Nephron progenitor cell (in vitro differentiated cells): Measurements from ENCODE around the gene TENT5C.

Source experiments
- DNase-seq: peaks from one replicate; pipeline ENCODE4 v3.0.0; 2021
- H3K27ac Mint-ChIP-seq: 2 replicates; pipeline ENCODE4 v1.8.0; 2021; ENCODE audit warnings: mild to moderate bottlenecking, moderate library complexity, mixed read lengths
- H3K27me3 Mint-ChIP-seq: 2 replicates; pipeline ENCODE4 v1.8.0; 2021; ENCODE audit warnings: mild to moderate bottlenecking, low read depth, mixed read lengths; ENCODE audit not compliant: poor library complexity
- H3K36me3 Mint-ChIP-seq: 2 replicates; pipeline ENCODE4 v1.8.0; 2021; ENCODE audit warnings: low read depth, mixed read lengths
- H3K4me1 Mint-ChIP-seq: 2 replicates; pipeline ENCODE4 v1.8.0; 2021; ENCODE audit warnings: mixed read lengths
- H3K4me3 Mint-ChIP-seq: 2 replicates; pipeline ENCODE4 v1.8.0; 2021; ENCODE audit warnings: mild to moderate bottlenecking, moderate library complexity, mixed read lengths
- H3K9me3 Mint-ChIP-seq: 2 replicates; pipeline ENCODE4 v1.8.0; 2021; ENCODE audit warnings: mild to moderate bottlenecking, moderate library complexity, mixed read lengths
- CTCF ChIP-seq: fragments of 200-600 bp; sonication (generic); IDR thresholded peaks from 2 replicates; pipeline ENCODE4 v1.5.0; 2021; ENCODE audit warnings: antibody characterized with exemption

Gene TENT5C

GRCh38 chr1:117650840-117651568, 45.2 kb downstream of the TENT5C start:
- peaks cover 15% of the 10 kb centered on the region for H3K4me1 Mint-ChIP-seq
- H3K4me3 Mint-ChIP-seq = no peak overlapping the region
- peaks cover 7% of the 10 kb centered on the region for H3K27me3 Mint-ChIP-seq
- no peaks in the 10 kb centered on the region for H3K36me3 Mint-ChIP-seq
- TF ChIP-seq CTCF = no peak
- no peak overlapping the region for H3K27ac Mint-ChIP-seq
- no peak for DNase-seq
- peaks cover 3% of the 10 kb centered on the region for H3K9me3 Mint-ChIP-seq

GRCh38 chr1:117651616-117652015, 45.8 kb downstream of the TENT5C start:
- Mint-ChIP-seq H3K4me1 (peaks cover 21% of the 10 kb centered on the region), H3K27me3 (peaks cover 7% of the 10 kb centered on the region), H3K36me3 (no peaks in the 10 kb centered on the region), H3K9me3 (peaks cover 3% of the 10 kb centered on the region), H3K4me3 (no peak overlapping the region), H3K27ac (no peak overlapping the region)
- TF ChIP-seq CTCF = no peak
- DNase-seq = no peak

GRCh38 chr1:117652421-117652820, 46.6 kb downstream of the TENT5C start:
- Mint-ChIP-seq H3K9me3 (peaks cover 3% of the 10 kb centered on the region), H3K36me3 (no peaks in the 10 kb centered on the region), H3K4me1 (peaks cover 29% of the 10 kb centered on the region), H3K27me3 (peaks cover 7% of the 10 kb centered on the region), H3K4me3 (no peak overlapping the region), H3K27ac (no peak overlapping the region)
- no peak for DNase-seq
- TF ChIP-seq CTCF = no peak

- H3K4me1 Mint-ChIP-seq = peaks cover 29% of the 10 kb centered on the region
- peaks cover 3% of the 10 kb centered on the region for H3K9me3 Mint-ChIP-seq
- H3K27ac Mint-ChIP-seq = no peak overlapping the region
- no peak overlapping the region for H3K4me3 Mint-ChIP-seq
- no peak for DNase-seq
- TF ChIP-seq CTCF = no peak
- H3K36me3 Mint-ChIP-seq = no peaks in the 10 kb centered on the region
- peaks cover 7% of the 10 kb centered on the region for H3K27me3 Mint-ChIP-seq
Observed at GRCh38 chr1:117653195-117653594, 47.3 kb downstream of the TENT5C start.

GRCh38 chr1:117653732-117654492, 48.1 kb downstream of the TENT5C start:
- Mint-ChIP-seq H3K36me3 (no peaks in the 10 kb centered on the region), H3K27me3 (peaks cover 7% of the 10 kb centered on the region), H3K4me3 (no peak overlapping the region), H3K4me1 (peaks cover 29% of the 10 kb centered on the region), H3K9me3 (no peaks in the 10 kb centered on the region), H3K27ac (no peak overlapping the region)
- no peak for TF ChIP-seq CTCF
- no peak for DNase-seq
